Measurements from ENCODE around the gene ARHGAP33. TPM values are rescaled to one million over a fixed set of nuclear protein-coding genes. Genes with fewer than 3 reads are reported as not detected.

ARHGAP33 gene
- total RNA-seq (10 to 100 TPM; 16.4 to 20.5 TPM), total RNA-seq (8.7 to 10.0 reads per million in 2 donors)

GRCh38 chr19:35775298-35776101 lies at the start of gene ARHGAP33:
Gene ARHGAP33, plus strand, starts transcription at chr19:35775564. Its CDS starts 95 bp downstream, at chr19:35775659.
- Mint-ChIP-seq H3K4me1 (peaks cover 21% of the 10 kb centered on the region), H3K27me3 (no peaks in the 10 kb centered on the region), H3K27ac (no peak within 1 kb of the TSS), H3K36me3 (ENCODE audit: low read depth) (no peaks in the 10 kb centered on the region), H3K4me3 (peak within 1 kb of the TSS; percentile 89)
- peak; percentile 98 to 99 (median 99) for DNase-seq
- ATAC-seq = peak; percentile 99
- no peaks in the 10 kb centered on the region for H3K9me3 ChIP-seq (ENCODE audit: control insufficient read depth, low read length, poor library complexity, severe bottlenecking)

GRCh38 chr19:35727053-35727955 lies 48.1 kb upstream of the ARHGAP33 start:
- Mint-ChIP-seq H3K4me3 (no peak overlapping the region), H3K27me3 (no peaks in the 10 kb centered on the region), H3K36me3 (ENCODE audit: low read depth) (peaks cover 14% of the 10 kb centered on the region), H3K27ac (peak overlapping the region; percentile 80), H3K4me1 (peaks cover 22% of the 10 kb centered on the region)
- DNase-seq (no peak), ATAC-seq (no peak)
- H3K9me3 ChIP-seq (ENCODE audit: control insufficient read depth, low read length, poor library complexity, severe bottlenecking) = no peaks in the 10 kb centered on the region

GRCh38 chr19:35727956-35728706 lies 47.2 kb upstream of the ARHGAP33 start:
- H3K27me3 Mint-ChIP-seq = no peaks in the 10 kb centered on the region
- peaks cover 21% of the 10 kb centered on the region for H3K4me1 Mint-ChIP-seq
- peak overlapping the region; percentile 59 for H3K4me3 Mint-ChIP-seq
- H3K27ac Mint-ChIP-seq = peak overlapping the region; percentile 80
- peaks cover 14% of the 10 kb centered on the region for H3K36me3 Mint-ChIP-seq (ENCODE audit: low read depth)
- no peak for DNase-seq
- no peaks in the 10 kb centered on the region for H3K9me3 ChIP-seq (ENCODE audit: control insufficient read depth, low read length, poor library complexity, severe bottlenecking)
- ATAC-seq = no peak

GRCh38 chr19:35729021-35729420 lies 46.3 kb upstream of the ARHGAP33 start:
- ATAC-seq = no peak
- peaks cover 14% of the 10 kb centered on the region for H3K36me3 Mint-ChIP-seq (ENCODE audit: low read depth)
- no peak overlapping the region for H3K4me3 Mint-ChIP-seq
- peaks cover 21% of the 10 kb centered on the region for H3K4me1 Mint-ChIP-seq
- no peaks in the 10 kb centered on the region for H3K27me3 Mint-ChIP-seq
- H3K27ac Mint-ChIP-seq = peak overlapping the region; percentile 80
- no peak for DNase-seq
- no peaks in the 10 kb centered on the region for H3K9me3 ChIP-seq (ENCODE audit: control insufficient read depth, low read length, poor library complexity, severe bottlenecking)

- Mint-ChIP-seq H3K4me3 (no peak overlapping the region), H3K27ac (no peak overlapping the region), H3K4me1 (peaks cover 26% of the 10 kb centered on the region), H3K36me3 (ENCODE audit: low read depth) (peaks cover 14% of the 10 kb centered on the region), H3K27me3 (no peaks in the 10 kb centered on the region)
- H3K9me3 ChIP-seq (ENCODE audit: control insufficient read depth, low read length, poor library complexity, severe bottlenecking) = no peaks in the 10 kb centered on the region
- ATAC-seq (no peak), DNase-seq (no peak)
These were observed 45.6 kb upstream of the ARHGAP33 start for GRCh38 chr19:35729763-35730162.

GRCh38 chr19:35730326-35730725 lies 45.0 kb upstream of the ARHGAP33 start:
- Mint-ChIP-seq H3K27me3 (no peaks in the 10 kb centered on the region), H3K27ac (no peak overlapping the region), H3K36me3 (ENCODE audit: low read depth) (peaks cover 14% of the 10 kb centered on the region), H3K4me3 (no peak overlapping the region), H3K4me1 (peaks cover 26% of the 10 kb centered on the region)
- no peak for ATAC-seq
- H3K9me3 ChIP-seq (ENCODE audit: control insufficient read depth, low read length, poor library complexity, severe bottlenecking) = no peaks in the 10 kb centered on the region
- DNase-seq = no peak

GRCh38 chr19:35731353-35731752 lies 44.0 kb upstream of the ARHGAP33 start:
- Mint-ChIP-seq H3K36me3 (ENCODE audit: low read depth) (peaks cover 11% of the 10 kb centered on the region), H3K27ac (no peak overlapping the region), H3K4me3 (peak overlapping the region; percentile 49), H3K4me1 (peaks cover 29% of the 10 kb centered on the region), H3K27me3 (no peaks in the 10 kb centered on the region)
- ATAC-seq = no peak
- no peaks in the 10 kb centered on the region for H3K9me3 ChIP-seq (ENCODE audit: control insufficient read depth, low read length, poor library complexity, severe bottlenecking)
- no peak for DNase-seq

GRCh38 chr19:35731779-35732405 lies 43.5 kb upstream of the ARHGAP33 start:
- DNase-seq (no peak), ATAC-seq (no peak)
- Mint-ChIP-seq H3K4me3 (no peak overlapping the region), H3K27ac (no peak overlapping the region), H3K27me3 (no peaks in the 10 kb centered on the region), H3K36me3 (ENCODE audit: low read depth) (peaks cover 11% of the 10 kb centered on the region), H3K4me1 (peaks cover 34% of the 10 kb centered on the region)
- H3K9me3 ChIP-seq (ENCODE audit: control insufficient read depth, low read length, poor library complexity, severe bottlenecking) = no peaks in the 10 kb centered on the region

- Mint-ChIP-seq H3K27ac (no peak overlapping the region), H3K4me3 (no peak overlapping the region), H3K27me3 (no peaks in the 10 kb centered on the region), H3K36me3 (ENCODE audit: low read depth) (peaks cover 11% of the 10 kb centered on the region), H3K4me1 (peaks cover 39% of the 10 kb centered on the region)
- no peaks in the 10 kb centered on the region for H3K9me3 ChIP-seq (ENCODE audit: control insufficient read depth, low read length, poor library complexity, severe bottlenecking)
- no peak for ATAC-seq
- DNase-seq = no peak
These were observed 42.7 kb upstream of the ARHGAP33 start for GRCh38 chr19:35732540-35733179.

GRCh38 chr19:35733180-35734125 lies 41.9 kb upstream of the ARHGAP33 start:
- peaks cover 33% of the 10 kb centered on the region for H3K4me1 Mint-ChIP-seq
- ATAC-seq (no peak), DNase-seq (no peak)
- H3K27ac Mint-ChIP-seq = peak overlapping the region; percentile 86
- no peak overlapping the region for H3K4me3 Mint-ChIP-seq
- H3K9me3 ChIP-seq (ENCODE audit: control insufficient read depth, low read length, poor library complexity, severe bottlenecking) = no peaks in the 10 kb centered on the region
- H3K36me3 Mint-ChIP-seq (ENCODE audit: low read depth) = peaks cover 11% of the 10 kb centered on the region
- no peaks in the 10 kb centered on the region for H3K27me3 Mint-ChIP-seq

GRCh38 chr19:35734273-35734672 lies 41.1 kb upstream of the ARHGAP33 start:
- H3K36me3 Mint-ChIP-seq (ENCODE audit: low read depth) = peaks cover 11% of the 10 kb centered on the region
- peaks cover 32% of the 10 kb centered on the region for H3K4me1 Mint-ChIP-seq
- H3K9me3 ChIP-seq (ENCODE audit: control insufficient read depth, low read length, poor library complexity, severe bottlenecking) = no peaks in the 10 kb centered on the region
- no peak for ATAC-seq
- no peaks in the 10 kb centered on the region for H3K27me3 Mint-ChIP-seq
- no peak overlapping the region for H3K4me3 Mint-ChIP-seq
- DNase-seq = no peak
- peak overlapping the region; percentile 86 for H3K27ac Mint-ChIP-seq
